Neural cell (in vitro differentiated cells): ENCODE results near the gene XRN1. TPM values are rescaled to one million over a fixed set of nuclear protein-coding genes. Genes with fewer than 3 reads are reported as not detected.
"Not testable (repeated sequence)": the region's sequence is repeated elsewhere in the genome, so short reads cannot be mapped to it uniquely, and the experiment has no call there.

Source experiments
- H2AFZ ChIP-seq: fragments of 200-600, 300-800 bp; sonication (generic), shearing (Covaris generic); 2 replicates; pipeline ENCODE4 v1.6.0; 2014; ENCODE audit warnings: low read depth, mild to moderate bottlenecking, antibody characterized with exemption, low read length, moderate library complexity
- H3F3A ChIP-seq: fragments of 200-600 bp; shearing (Covaris generic); 2 replicates; pipeline ENCODE4 v1.6.1; 2016; ENCODE audit warnings: mild to moderate bottlenecking, moderate library complexity, mixed read lengths, antibody characterized with exemption, low read length; ENCODE audit not compliant: insufficient read depth, poor library complexity, severe bottlenecking
- H3K27ac ChIP-seq: fragments of 200-600, 300-800 bp; sonication (generic), shearing (Covaris generic); 2 replicates; pipeline ENCODE4 v1.5.1; 2014; ENCODE audit warnings: mild to moderate bottlenecking, low read length, moderate library complexity
- H3K27me3 ChIP-seq: fragments of 300-800, 200-600 bp; sonication (generic), shearing (Covaris generic); 2 replicates; pipeline ENCODE4 v1.6.0; 2014; ENCODE audit warnings: mild to moderate bottlenecking, low read depth, low read length, moderate library complexity; ENCODE audit not compliant: insufficient read depth
- H3K36me3 ChIP-seq: fragments of 300-800, 200-600 bp; sonication (generic), shearing (Covaris generic); 2 replicates; pipeline ENCODE4 v1.5.1; 2014; ENCODE audit warnings: mild to moderate bottlenecking, antibody characterized with exemption, low read length, moderate library complexity; ENCODE audit not compliant: insufficient read depth
- H3K4me2 ChIP-seq: fragments of 300-800, 200-600 bp; sonication (generic), shearing (Covaris generic); 2 replicates; pipeline ENCODE4 v1.6.0; 2014; ENCODE audit warnings: mild to moderate bottlenecking, low read length
- H3K4me3 ChIP-seq: fragments of 300-800, 200-600 bp; sonication (generic), shearing (Covaris generic); 2 replicates; pipeline ENCODE4 v1.5.1; 2014; ENCODE audit warnings: mild to moderate bottlenecking, low read length, moderate library complexity
- H3K79me2 ChIP-seq: fragments of 200-600 bp; shearing (Covaris generic); replicated peaks from 2 replicates; pipeline ENCODE4 v1.6.0; 2014; ENCODE audit warnings: mild to moderate bottlenecking, low read length, moderate library complexity; ENCODE audit not compliant: insufficient read depth
- H3K9ac ChIP-seq: fragments of 300-800, 200-600 bp; sonication (generic), shearing (Covaris generic); 2 replicates; pipeline ENCODE4 v1.6.1; 2016; ENCODE audit warnings: mild to moderate bottlenecking, low read length, mixed read lengths
- H3K9me2 ChIP-seq: fragments of 200-600 bp; shearing (Covaris generic); 2 replicates; pipeline ENCODE4 v1.6.1; 2016; ENCODE audit warnings: mild to moderate bottlenecking, low read length, mixed read lengths; ENCODE audit not compliant: insufficient read depth
- H3K9me3 ChIP-seq: fragments of 200-600, 300-800 bp; sonication (generic), shearing (Covaris generic); 2 replicates; pipeline ENCODE4 v1.6.1; 2016; ENCODE audit warnings: mild to moderate bottlenecking, mixed run types, low read length, moderate library complexity, mixed read lengths
- H4K20me1 ChIP-seq: fragments of 200-600 bp; shearing (Covaris generic); 2 replicates; pipeline ENCODE4 v1.6.1; 2016; ENCODE audit warnings: mild to moderate bottlenecking, mixed run types; ENCODE audit not compliant: insufficient read depth
- EP300 ChIP-seq: fragments of 450-650 bp; conservative IDR thresholded peaks from 2 replicates; pipeline ENCODE4 v1.6.1; 2014; ENCODE audit warnings: antibody characterized with exemption, mild to moderate bottlenecking, moderate library complexity; ENCODE audit not compliant: poor library complexity, severe bottlenecking
- EZH2 ChIP-seq: fragments of 200-600, 300-800 bp; shearing (Covaris generic), sonication (generic); IDR thresholded peaks from 2 replicates; pipeline ENCODE4 v1.6.1; 2014; ENCODE audit warnings: antibody characterized with exemption, low read length, borderline replicate concordance, mild to moderate bottlenecking; ENCODE audit not compliant: insufficient read depth, poor library complexity, severe bottlenecking
- MXI1 ChIP-seq: fragments of 450-650 bp; conservative IDR thresholded peaks from 2 replicates; pipeline ENCODE4 v1.6.1; 2014; ENCODE audit warnings: antibody characterized with exemption, mild to moderate bottlenecking; ENCODE audit not compliant: poor library complexity, severe bottlenecking
- POLR2AphosphoS5 ChIP-seq: IDR thresholded peaks from 2 replicates; pipeline ENCODE4 v1.6.1; 2012
- RAD21 ChIP-seq: fragments of 450-650 bp; conservative IDR thresholded peaks from 2 replicates; pipeline ENCODE4 v1.6.1; 2014; ENCODE audit warnings: antibody characterized with exemption, mild to moderate bottlenecking, moderate library complexity
- SMC3 ChIP-seq: fragments of 450-650 bp; conservative IDR thresholded peaks from 2 replicates; pipeline ENCODE4 v1.6.1; 2014; ENCODE audit warnings: antibody characterized with exemption, mild to moderate bottlenecking, moderate library complexity; ENCODE audit not compliant: poor library complexity
- TAF1 ChIP-seq: IDR thresholded peaks from 2 replicates; pipeline ENCODE4 v1.6.1; 2012; ENCODE audit warnings: low read depth
- polyA plus RNA-seq: library from polyadenylated mRNA; depleted of rRNA; stranded (reverse); fragments of >200 nt; gene quantifications from 2 replicates; pipeline ENCODE4 v1.2.3, GENCODE V29; 2014
- TF ChIP-seq, protein P1 (sequence below): fragments of 450-650 bp; IDR thresholded peaks from 2 replicates; pipeline ENCODE4 v1.5.1; 2014; ENCODE audit warnings: antibody characterized with exemption, mild to moderate bottlenecking, moderate library complexity; ENCODE audit not compliant: poor library complexity, severe bottlenecking
- TF ChIP-seq, protein P2 (sequence below): IDR thresholded peaks from 2 replicates; pipeline ENCODE4 v1.6.1; 2012; ENCODE audit warnings: borderline replicate concordance

XRN1 gene
- polyA plus RNA-seq, 1 donor from 2014 or later, result 21.1 TPM

- Histone ChIP-seq H3K4me2 (no peak overlapping the region), H3K9me3 (no peaks in the 10 kb centered on the region), H2AFZ (no peak overlapping the region), H3F3A (no peaks in the 10 kb centered on the region), H3K36me3 (no peaks in the 10 kb centered on the region), H3K27me3 (no peaks in the 10 kb centered on the region), H3K4me3 (no peak overlapping the region), H3K27ac (no peak overlapping the region), H3K9ac (no peak overlapping the region), H3K79me2 (no peaks in the 10 kb centered on the region), H4K20me1 (no peaks in the 10 kb centered on the region), H3K9me2 (no peaks in the 10 kb centered on the region)
- TF ChIP-seq EP300 (no peak), RAD21 (no peak), EZH2 (no peak), SMC3 (no peak), POLR2AphosphoS5 (no peak), TAF1 (no peak), MXI1 (no peak)
- TF ChIP-seq, protein P1, sequence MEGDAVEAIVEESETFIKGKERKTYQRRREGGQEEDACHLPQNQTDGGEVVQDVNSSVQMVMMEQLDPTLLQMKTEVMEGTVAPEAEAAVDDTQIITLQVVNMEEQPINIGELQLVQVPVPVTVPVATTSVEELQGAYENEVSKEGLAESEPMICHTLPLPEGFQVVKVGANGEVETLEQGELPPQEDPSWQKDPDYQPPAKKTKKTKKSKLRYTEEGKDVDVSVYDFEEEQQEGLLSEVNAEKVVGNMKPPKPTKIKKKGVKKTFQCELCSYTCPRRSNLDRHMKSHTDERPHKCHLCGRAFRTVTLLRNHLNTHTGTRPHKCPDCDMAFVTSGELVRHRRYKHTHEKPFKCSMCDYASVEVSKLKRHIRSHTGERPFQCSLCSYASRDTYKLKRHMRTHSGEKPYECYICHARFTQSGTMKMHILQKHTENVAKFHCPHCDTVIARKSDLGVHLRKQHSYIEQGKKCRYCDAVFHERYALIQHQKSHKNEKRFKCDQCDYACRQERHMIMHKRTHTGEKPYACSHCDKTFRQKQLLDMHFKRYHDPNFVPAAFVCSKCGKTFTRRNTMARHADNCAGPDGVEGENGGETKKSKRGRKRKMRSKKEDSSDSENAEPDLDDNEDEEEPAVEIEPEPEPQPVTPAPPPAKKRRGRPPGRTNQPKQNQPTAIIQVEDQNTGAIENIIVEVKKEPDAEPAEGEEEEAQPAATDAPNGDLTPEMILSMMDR, result no peak
- TF ChIP-seq, protein P2, sequence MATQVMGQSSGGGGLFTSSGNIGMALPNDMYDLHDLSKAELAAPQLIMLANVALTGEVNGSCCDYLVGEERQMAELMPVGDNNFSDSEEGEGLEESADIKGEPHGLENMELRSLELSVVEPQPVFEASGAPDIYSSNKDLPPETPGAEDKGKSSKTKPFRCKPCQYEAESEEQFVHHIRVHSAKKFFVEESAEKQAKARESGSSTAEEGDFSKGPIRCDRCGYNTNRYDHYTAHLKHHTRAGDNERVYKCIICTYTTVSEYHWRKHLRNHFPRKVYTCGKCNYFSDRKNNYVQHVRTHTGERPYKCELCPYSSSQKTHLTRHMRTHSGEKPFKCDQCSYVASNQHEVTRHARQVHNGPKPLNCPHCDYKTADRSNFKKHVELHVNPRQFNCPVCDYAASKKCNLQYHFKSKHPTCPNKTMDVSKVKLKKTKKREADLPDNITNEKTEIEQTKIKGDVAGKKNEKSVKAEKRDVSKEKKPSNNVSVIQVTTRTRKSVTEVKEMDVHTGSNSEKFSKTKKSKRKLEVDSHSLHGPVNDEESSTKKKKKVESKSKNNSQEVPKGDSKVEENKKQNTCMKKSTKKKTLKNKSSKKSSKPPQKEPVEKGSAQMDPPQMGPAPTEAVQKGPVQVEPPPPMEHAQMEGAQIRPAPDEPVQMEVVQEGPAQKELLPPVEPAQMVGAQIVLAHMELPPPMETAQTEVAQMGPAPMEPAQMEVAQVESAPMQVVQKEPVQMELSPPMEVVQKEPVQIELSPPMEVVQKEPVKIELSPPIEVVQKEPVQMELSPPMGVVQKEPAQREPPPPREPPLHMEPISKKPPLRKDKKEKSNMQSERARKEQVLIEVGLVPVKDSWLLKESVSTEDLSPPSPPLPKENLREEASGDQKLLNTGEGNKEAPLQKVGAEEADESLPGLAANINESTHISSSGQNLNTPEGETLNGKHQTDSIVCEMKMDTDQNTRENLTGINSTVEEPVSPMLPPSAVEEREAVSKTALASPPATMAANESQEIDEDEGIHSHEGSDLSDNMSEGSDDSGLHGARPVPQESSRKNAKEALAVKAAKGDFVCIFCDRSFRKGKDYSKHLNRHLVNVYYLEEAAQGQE, result no peak
These were observed 115.4 kb downstream of the XRN1 start for GRCh38 chr3:142332390-142332789.

DNA sequence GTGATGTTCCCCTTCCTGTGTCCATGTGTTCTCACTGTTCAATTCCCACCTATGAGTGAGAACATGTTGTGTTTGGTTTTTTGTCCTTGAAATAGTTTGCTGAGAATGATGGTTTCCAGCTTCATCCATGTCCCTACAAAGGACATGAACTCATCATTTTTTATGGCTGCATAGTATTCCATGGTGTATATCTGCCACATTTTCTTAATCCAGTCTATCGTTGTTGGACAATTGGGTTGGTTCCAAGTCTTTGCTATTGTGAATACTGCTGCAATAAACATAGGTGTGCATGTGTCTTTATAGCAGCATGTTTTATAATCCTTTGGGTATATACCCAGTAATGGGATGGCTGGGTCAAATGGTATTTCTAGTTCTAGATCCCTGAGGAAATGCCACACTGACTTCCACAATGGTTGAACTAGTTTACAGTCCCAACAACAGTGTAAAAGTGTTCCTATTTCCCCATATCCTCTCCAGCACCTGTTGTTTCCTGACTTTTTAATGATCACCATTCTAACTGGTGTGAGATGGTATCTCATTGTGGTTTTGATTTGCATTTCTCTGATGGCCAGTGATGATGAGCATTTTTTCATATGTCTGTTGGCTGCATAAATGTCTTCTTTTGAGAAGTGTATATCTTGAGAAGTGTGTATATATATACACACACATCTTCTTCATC is 123.4 kb downstream of the XRN1 start:
- H3K9me2 ChIP-seq, H4K20me1 ChIP-seq, H3K4me2 ChIP-seq, H3K4me3 ChIP-seq, H3K79me2 ChIP-seq, H3K9ac ChIP-seq, H3K27ac ChIP-seq, H3K27me3 ChIP-seq, H3K9me3 ChIP-seq, H2AFZ ChIP-seq, H3K36me3 ChIP-seq, H3F3A ChIP-seq: not testable (repeated sequence)
